Right lobe of liver (tissue), 4 donors: ENCODE results near the gene PPP1R10.

ENCODE experiments used
- POLR2A ChIP-seq: fragments of 450-650 bp; IDR thresholded peaks from one replicate; pipeline ENCODE4 v1.6.1; 2017; ENCODE audit warnings: antibody characterized with exemption, mild to moderate bottlenecking
- TF ChIP-seq, protein P1 (sequence below), 4 donors: fragments of 200-600 bp in 3 of 4; fragments of 450-650 bp in 1 of 4; IDR thresholded peaks; one replicate each; pipeline versions ENCODE4 v1.5.1 to v1.8.0; 2016 to 2022; ENCODE audit warnings: antibody characterized with exemption in 4 of 4, mild to moderate bottlenecking in 2 of 4
- donor health status: DM: no; HTN: no; CAD: no.
- donor health status: DM: no; HTN: no; CAD: no.
- donor health status: DM: no; HTN: yes; CAD: no.

DNA sequence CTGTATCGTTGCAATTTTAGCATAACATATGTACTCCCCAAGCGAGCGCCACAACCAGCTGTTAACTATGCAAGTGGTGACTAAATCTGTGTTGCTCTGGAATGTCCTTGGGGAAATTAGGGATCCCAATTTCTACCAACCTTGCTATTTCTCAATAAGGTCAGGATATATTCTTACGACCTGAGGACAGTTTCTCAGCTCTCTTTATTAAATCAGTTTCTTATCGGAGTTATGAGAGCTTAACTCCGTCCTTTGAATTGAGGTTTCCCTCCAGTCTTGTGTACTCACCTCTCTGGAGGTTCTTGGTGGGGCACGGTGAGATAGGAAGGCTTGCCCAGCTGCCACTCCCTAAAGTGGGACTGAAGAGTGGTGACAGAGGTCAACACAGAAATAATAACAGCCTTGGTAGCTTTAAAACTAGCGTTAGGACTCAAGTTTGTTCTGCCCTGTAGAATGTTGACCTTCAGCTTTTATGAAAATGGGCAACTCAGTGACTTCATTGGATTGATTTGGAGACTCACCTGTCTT lies 1.3 kb upstream of the PPP1R10 start:
- TF ChIP-seq POLR2A: no peak
- TF ChIP-seq, protein P1, sequence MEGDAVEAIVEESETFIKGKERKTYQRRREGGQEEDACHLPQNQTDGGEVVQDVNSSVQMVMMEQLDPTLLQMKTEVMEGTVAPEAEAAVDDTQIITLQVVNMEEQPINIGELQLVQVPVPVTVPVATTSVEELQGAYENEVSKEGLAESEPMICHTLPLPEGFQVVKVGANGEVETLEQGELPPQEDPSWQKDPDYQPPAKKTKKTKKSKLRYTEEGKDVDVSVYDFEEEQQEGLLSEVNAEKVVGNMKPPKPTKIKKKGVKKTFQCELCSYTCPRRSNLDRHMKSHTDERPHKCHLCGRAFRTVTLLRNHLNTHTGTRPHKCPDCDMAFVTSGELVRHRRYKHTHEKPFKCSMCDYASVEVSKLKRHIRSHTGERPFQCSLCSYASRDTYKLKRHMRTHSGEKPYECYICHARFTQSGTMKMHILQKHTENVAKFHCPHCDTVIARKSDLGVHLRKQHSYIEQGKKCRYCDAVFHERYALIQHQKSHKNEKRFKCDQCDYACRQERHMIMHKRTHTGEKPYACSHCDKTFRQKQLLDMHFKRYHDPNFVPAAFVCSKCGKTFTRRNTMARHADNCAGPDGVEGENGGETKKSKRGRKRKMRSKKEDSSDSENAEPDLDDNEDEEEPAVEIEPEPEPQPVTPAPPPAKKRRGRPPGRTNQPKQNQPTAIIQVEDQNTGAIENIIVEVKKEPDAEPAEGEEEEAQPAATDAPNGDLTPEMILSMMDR (IDR thresholded peaks at IDR 0.05): no peak
